Activated T-cell treated with anti-CD3 and anti-CD28 coated beads, Interleukin-2, amount 50 U/mL, for 1 hour (primary cell): ENCODE data around the gene SORCS1.

ENCODE experiments used
- DNase-seq: peaks from one replicate; pipeline ENCODE4 v3.0.0-alpha.2; 2020

SORCS1 gene

DNA sequence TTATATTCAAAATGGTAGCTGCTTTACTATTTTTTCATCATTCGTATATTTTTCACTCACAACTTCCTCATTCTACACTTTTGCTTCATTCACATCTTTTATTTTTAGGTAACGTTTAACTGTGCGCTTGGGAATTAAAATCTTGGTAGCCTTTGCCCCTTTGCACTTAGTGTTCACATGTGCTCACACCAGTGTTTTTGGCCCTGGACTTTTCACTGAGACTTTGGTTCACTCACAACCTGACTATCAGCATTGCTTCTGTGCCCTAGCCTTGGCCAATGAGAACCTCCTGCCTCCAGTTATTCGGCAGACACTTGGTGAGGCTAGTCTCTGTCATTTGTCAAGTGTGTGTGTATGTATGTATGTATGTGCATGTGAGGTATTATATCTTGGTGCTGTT is 596.9 kb downstream of the SORCS1 start:
- DNase-seq, result no peak

DNA sequence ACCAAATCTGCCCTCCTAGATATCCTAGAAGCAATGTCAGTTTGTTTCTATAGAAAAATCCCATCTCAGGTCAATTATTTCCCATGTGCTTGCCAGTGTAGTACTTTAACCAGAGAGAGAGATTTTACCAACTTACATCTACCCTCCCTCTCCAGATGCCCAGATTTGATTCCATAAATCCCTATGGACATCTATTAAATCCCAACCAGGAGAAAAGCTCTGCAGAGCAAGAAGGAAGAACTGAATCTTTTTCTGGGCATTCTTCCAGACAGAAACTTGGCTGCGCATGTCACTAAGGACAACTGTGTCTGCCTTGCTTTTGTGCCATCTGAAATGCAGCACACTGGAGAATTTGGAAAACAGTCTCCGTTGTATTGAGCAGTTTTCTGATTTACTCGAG is 597.6 kb downstream of the SORCS1 start:
- DNase-seq, result no peak

GRCh38 chr10:106565546-106565945 is 599.0 kb downstream of the SORCS1 start:
- DNase-seq, result no peak

DNA sequence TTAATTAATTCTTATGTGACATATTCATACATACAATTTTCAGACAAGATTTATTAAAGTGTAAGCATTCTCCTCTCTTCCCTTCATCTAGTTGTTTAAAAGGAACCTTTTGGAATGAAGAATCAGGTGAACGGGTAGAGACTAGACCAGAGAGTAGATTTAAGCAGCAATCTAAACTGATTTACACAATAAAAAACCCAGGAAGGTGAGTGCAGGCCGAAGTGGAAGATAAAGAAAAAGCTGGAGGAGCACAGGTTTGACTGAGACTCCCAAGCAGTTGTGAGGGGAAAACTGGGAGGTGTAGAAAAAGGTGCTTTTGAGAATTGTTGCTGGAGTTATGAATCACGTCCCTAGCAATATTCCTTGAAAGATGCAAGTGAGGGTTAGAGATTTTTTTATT is 601.1 kb downstream of the SORCS1 start:
- no peak for DNase-seq

DNA sequence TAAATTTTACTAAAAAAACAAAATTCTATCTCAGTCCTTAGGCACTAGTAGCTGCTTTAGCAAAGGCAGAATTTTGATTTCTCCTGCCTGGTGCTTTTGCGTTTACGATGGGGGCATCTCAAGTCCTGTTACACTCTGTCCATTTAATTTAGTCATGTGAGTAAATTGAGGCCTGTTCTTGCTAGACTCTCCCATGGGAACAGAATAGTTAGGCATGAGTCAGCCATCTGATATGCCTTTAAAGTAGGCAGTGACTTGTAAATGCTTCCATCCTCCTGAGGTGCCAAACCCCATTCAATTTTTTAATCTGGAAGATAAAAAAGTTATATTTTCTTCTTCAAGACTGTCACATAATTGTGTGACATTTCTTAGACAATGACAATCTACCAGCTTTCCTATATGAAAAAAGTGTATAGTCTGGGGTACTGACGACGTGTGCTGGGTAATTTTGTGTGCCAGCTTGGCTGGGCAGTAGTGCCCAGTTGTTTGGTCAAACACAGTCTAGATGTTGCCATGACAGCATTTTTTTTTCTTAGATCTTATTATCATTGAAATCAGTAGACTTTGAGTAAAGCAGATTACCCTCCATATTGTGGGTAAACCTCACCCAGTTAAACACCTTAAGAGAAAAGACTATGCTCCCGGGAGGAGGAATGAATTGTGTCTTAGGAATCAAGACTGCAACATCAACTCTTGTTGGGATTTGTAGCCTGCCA is 603.4 kb downstream of the SORCS1 start:
- no peak for DNase-seq

- DNase-seq, result no peak
Observed at GRCh38 chr10:106559442-106559841, 605.1 kb downstream of the SORCS1 start.

GRCh38 chr10:106557951-106558733 is 606.4 kb downstream of the SORCS1 start:
- DNase-seq, result no peak

DNA sequence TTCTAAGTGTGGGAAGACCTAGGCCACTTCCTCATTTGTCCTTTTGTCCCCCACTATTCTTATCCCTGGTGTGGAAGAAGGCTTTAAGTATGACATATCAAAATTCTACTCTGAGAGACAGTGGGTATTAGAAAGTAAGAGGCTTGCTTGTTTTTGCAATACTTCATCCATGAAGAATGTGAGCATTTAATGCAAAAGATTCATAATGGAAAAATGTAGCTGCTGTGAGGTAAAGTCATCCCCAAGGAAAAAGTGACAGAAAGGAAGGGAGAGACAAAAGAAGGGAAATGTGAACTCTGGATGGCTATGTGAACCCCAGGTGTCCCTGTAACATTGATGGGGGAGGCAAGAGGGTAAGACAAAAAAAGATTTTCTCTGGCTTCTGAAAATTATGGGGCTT is 607.5 kb downstream of the SORCS1 start:
- DNase-seq, result no peak

GRCh38 chr10:106555599-106555998 is 608.9 kb downstream of the SORCS1 start:
- DNase-seq, result no peak

GRCh38 chr10:106551501-106552062 is 612.9 kb downstream of the SORCS1 start:
- no peak for DNase-seq

- no peak for DNase-seq
Observed at GRCh38 chr10:106548832-106549231, 615.7 kb downstream of the SORCS1 start.

DNA sequence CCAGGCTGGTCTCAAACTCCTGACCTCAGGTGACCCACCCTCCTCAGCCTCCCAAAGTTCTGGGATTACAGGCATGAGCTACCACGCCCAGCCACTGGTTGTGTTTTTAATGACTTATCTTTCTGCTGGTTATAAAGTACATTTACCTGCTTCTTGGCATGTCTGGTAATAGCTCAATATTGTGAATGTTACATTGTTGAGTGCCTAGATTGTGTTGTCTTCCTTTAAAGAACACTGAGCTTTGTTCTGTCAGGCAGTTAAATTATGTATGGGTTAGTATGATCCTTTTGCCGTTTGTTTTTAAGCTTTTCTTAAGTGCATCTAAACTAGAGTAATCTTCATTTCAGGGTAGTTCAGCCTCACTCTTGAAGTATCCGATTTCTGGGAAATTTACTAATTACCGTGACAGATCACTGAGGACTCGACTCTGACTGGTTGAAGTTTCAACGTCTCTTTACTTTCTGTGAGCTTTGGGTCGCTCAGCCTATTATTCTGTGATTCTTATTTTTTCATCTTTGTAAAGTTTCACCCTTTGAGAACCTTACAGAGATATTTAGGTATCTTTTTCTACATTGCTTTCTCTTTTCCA is 617.4 kb downstream of the SORCS1 start:
- DNase-seq, result no peak

GRCh38 chr10:106542461-106542860 is 622.0 kb downstream of the SORCS1 start:
- DNase-seq, result no peak

GRCh38 chr10:106540645-106541044 is 623.9 kb downstream of the SORCS1 start:
- DNase-seq, result no peak

DNA sequence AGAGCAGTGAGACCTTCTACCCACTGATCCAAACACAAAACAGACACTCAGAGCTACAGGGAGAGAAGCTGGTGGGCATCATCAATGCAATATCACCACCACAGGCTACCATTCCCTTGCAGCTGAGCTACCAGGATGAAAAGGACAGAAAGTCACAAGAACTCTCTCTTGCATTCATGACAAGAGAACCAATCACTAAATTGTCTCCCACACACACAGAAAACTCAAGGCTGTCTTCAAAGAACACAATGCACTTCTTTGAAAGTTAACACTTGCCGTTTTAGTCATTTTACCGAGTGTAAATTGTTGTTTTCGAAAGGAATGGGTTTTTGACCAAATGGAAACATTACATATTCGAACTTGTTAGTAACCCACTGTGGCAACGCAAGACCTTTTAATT is 626.6 kb downstream of the SORCS1 start:
- DNase-seq, result no peak

- DNase-seq, result no peak
Observed at GRCh38 chr10:106535304-106535953, 629.1 kb downstream of the SORCS1 start.

DNA sequence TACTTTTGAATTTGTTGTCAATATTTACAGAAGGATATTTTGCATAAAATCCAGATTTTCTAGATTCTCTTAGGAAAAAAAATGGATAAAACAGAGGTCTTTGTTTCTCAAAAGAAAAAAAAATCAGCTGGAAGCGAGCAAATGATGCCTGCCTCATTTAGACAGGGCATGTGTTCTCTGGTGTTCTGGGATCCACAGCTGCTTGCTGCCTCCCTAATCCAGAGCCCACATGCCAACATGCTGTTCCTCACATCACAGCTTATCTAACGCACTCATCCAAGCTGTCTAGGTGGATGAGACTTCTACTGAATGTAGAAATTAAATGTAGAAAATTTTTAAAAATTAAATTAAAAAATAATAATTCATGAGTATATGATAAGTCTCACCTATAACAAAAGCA is 630.1 kb downstream of the SORCS1 start:
- no peak for DNase-seq

GRCh38 chr10:106528702-106529101 is 635.8 kb downstream of the SORCS1 start:
- no peak for DNase-seq

DNA sequence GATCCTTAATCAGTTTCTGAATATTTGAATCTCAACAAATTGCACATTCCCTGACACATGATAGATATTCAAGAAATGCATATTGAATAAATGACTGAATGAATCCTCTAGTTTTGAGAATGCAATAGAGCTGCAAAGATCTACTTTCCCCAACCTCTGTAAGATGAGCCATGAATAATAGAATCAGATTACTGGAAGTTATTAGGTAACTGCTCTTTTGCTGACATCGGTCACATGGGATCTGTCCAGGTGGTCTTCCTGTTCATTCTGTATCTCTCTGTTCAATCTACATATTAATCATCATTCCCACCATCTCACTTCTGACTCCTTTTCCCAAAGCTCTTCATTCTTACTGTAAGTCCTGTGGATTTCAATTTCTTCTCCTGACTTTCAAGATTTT is 638.7 kb downstream of the SORCS1 start:
- no peak for DNase-seq
